ENCODE measurements around the gene NDST4. TPM values are rescaled to one million over a fixed set of nuclear protein-coding genes. Genes with fewer than 3 reads are reported as not detected.

Gene NDST4
- total and polyA plus RNA-seq, 4 donors, result not detected

GRCh38 chr4:115101675-115102074 lies 11.7 kb downstream of the NDST4 start:
- Histone ChIP-seq H3K27me3 (ENCODE audit: control insufficient read depth in 4 of 4, insufficient read depth in 4 of 4, low read length in 3 of 4) (no peaks in the 10 kb centered on the region), H3K4me3 (ENCODE audit: low read depth in 1 of 3, low read length in 3 of 3) (no peak overlapping the region), H3K9me3 (ENCODE audit: control insufficient read depth in 4 of 4, low read length in 3 of 4) (no peaks in the 10 kb centered on the region), H3K4me1 (ENCODE audit: control insufficient read depth in 4 of 4, insufficient read depth in 4 of 4, low read length in 3 of 4) (no peaks in the 10 kb centered on the region), H3K9ac (ENCODE audit: low read depth in 1 of 2, low read length in 2 of 2) (no peak overlapping the region), H3K27ac (ENCODE audit: low read depth in 1 of 2, low read length in 2 of 2) (no peak overlapping the region), H3K36me3 (ENCODE audit: control insufficient read depth in 4 of 4, insufficient read depth in 3 of 4, low read depth in 1 of 4, low read length in 3 of 4) (no peaks in the 10 kb centered on the region)
- 82% methylated on average over 3 of the region's 3 CpGs for WGBS
- no peak for DNase-seq (ENCODE audit: low spot score)
- TF ChIP-seq HNF4A (conservative IDR thresholded peaks at IDR 0.05) (no peak), EGR1 (IDR thresholded peaks at IDR 0.05; ENCODE audit: low read depth in 2 of 2) (no peak), TAF1 (conservative IDR thresholded peaks at IDR 0.05) (no peak), FOXA1 (IDR thresholded peaks at IDR 0.05) (no peak), GABPA (IDR thresholded peaks at IDR 0.05 in 1 of 2, conservative IDR thresholded peaks at IDR 0.05 in 1 of 2) (no peak), FOXA2 (IDR thresholded peaks at IDR 0.05) (no peak), SP1 (IDR thresholded peaks at IDR 0.05) (no peak), JUND (IDR thresholded peaks at IDR 0.05) (no peak), RAD21 (IDR thresholded peaks at IDR 0.05) (no peak), YY1 (IDR thresholded peaks at IDR 0.05) (no peak), NR2F2 (IDR thresholded peaks at IDR 0.05) (no peak)
- TF ChIP-seq, protein P1, sequence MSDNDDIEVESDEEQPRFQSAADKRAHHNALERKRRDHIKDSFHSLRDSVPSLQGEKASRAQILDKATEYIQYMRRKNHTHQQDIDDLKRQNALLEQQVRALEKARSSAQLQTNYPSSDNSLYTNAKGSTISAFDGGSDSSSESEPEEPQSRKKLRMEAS (IDR thresholded peaks at IDR 0.05), result no peak
- TF ChIP-seq, protein P2, sequence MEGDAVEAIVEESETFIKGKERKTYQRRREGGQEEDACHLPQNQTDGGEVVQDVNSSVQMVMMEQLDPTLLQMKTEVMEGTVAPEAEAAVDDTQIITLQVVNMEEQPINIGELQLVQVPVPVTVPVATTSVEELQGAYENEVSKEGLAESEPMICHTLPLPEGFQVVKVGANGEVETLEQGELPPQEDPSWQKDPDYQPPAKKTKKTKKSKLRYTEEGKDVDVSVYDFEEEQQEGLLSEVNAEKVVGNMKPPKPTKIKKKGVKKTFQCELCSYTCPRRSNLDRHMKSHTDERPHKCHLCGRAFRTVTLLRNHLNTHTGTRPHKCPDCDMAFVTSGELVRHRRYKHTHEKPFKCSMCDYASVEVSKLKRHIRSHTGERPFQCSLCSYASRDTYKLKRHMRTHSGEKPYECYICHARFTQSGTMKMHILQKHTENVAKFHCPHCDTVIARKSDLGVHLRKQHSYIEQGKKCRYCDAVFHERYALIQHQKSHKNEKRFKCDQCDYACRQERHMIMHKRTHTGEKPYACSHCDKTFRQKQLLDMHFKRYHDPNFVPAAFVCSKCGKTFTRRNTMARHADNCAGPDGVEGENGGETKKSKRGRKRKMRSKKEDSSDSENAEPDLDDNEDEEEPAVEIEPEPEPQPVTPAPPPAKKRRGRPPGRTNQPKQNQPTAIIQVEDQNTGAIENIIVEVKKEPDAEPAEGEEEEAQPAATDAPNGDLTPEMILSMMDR (IDR thresholded peaks at IDR 0.05; ENCODE audit: low read depth, low read length, missing input control), result no peak
- TF ChIP-seq, protein P3, sequence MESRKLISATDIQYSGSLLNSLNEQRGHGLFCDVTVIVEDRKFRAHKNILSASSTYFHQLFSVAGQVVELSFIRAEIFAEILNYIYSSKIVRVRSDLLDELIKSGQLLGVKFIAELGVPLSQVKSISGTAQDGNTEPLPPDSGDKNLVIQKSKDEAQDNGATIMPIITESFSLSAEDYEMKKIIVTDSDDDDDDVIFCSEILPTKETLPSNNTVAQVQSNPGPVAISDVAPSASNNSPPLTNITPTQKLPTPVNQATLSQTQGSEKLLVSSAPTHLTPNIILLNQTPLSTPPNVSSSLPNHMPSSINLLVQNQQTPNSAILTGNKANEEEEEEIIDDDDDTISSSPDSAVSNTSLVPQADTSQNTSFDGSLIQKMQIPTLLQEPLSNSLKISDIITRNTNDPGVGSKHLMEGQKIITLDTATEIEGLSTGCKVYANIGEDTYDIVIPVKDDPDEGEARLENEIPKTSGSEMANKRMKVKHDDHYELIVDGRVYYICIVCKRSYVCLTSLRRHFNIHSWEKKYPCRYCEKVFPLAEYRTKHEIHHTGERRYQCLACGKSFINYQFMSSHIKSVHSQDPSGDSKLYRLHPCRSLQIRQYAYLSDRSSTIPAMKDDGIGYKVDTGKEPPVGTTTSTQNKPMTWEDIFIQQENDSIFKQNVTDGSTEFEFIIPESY (IDR thresholded peaks at IDR 0.05), result no peak
- TF ChIP-seq, protein P4, sequence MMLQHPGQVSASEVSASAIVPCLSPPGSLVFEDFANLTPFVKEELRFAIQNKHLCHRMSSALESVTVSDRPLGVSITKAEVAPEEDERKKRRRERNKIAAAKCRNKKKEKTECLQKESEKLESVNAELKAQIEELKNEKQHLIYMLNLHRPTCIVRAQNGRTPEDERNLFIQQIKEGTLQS (IDR thresholded peaks at IDR 0.05), result no peak
- TF ChIP-seq, protein P5, sequence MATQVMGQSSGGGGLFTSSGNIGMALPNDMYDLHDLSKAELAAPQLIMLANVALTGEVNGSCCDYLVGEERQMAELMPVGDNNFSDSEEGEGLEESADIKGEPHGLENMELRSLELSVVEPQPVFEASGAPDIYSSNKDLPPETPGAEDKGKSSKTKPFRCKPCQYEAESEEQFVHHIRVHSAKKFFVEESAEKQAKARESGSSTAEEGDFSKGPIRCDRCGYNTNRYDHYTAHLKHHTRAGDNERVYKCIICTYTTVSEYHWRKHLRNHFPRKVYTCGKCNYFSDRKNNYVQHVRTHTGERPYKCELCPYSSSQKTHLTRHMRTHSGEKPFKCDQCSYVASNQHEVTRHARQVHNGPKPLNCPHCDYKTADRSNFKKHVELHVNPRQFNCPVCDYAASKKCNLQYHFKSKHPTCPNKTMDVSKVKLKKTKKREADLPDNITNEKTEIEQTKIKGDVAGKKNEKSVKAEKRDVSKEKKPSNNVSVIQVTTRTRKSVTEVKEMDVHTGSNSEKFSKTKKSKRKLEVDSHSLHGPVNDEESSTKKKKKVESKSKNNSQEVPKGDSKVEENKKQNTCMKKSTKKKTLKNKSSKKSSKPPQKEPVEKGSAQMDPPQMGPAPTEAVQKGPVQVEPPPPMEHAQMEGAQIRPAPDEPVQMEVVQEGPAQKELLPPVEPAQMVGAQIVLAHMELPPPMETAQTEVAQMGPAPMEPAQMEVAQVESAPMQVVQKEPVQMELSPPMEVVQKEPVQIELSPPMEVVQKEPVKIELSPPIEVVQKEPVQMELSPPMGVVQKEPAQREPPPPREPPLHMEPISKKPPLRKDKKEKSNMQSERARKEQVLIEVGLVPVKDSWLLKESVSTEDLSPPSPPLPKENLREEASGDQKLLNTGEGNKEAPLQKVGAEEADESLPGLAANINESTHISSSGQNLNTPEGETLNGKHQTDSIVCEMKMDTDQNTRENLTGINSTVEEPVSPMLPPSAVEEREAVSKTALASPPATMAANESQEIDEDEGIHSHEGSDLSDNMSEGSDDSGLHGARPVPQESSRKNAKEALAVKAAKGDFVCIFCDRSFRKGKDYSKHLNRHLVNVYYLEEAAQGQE (IDR thresholded peaks at IDR 0.05), result no peak

Data from liver (tissue), 9 donors.